Fibroblast of lung (primary cell): ENCODE results near the gene MADCAM1. TPM values are rescaled to one million over a fixed set of nuclear protein-coding genes. Genes with fewer than 3 reads are reported as not detected.

ENCODE experiments used
- DNase-seq, 2 donors: peaks; one replicate each; pipeline versions ENCODE4 v3.0.0 to v3.0.0-alpha.2; 2010; ENCODE audit warnings: low read depth in 2 of 2
- H2AFZ ChIP-seq: 2 replicates; pipeline ENCODE4 v1.5.1; 2012; ENCODE audit warnings: low read length, control low read depth, inconsistent platforms
- H3K27ac ChIP-seq: 2 replicates; pipeline ENCODE4 v1.5.1; 2011; ENCODE audit warnings: low read length, control low read depth; ENCODE audit not compliant: insufficient read depth
- H3K27me3 ChIP-seq: 2 replicates; pipeline ENCODE4 v1.5.1; 2011; ENCODE audit warnings: mild to moderate bottlenecking, low read length; ENCODE audit not compliant: control insufficient read depth, insufficient read depth
- H3K36me3 ChIP-seq: 2 replicates; pipeline ENCODE4 v1.5.1; 2011; ENCODE audit warnings: low read length; ENCODE audit not compliant: control insufficient read depth, insufficient read depth
- H3K4me1 ChIP-seq: 2 replicates; pipeline ENCODE4 v1.5.1; 2011; ENCODE audit warnings: low read length; ENCODE audit not compliant: control insufficient read depth, insufficient read depth; ENCODE audit errors: extremely low read depth
- H3K4me2 ChIP-seq: 2 replicates; pipeline ENCODE4 v1.5.1; 2011; ENCODE audit warnings: low read length, control low read depth; ENCODE audit not compliant: insufficient read depth; ENCODE audit errors: extremely low read depth
- H3K4me3 ChIP-seq, 4 experiments: fragments of 200-600 bp in 1 of 4; sonication (generic) in 1 of 4; replicated peaks in 1 of 4; 2 replicates each; pipeline ENCODE4 v1.5.1; 2011 to 2016; ENCODE audit warnings: low read length in 4 of 4, low read depth in 3 of 4, mild to moderate bottlenecking in 3 of 4, control low read depth in 2 of 4, inconsistent platforms in 1 of 4, mixed read lengths in 1 of 4; ENCODE audit not compliant: insufficient read depth in 1 of 4; ENCODE audit errors: control extremely low read depth in 1 of 4
- H3K79me2 ChIP-seq: 2 replicates; pipeline ENCODE4 v1.5.1; 2012; ENCODE audit warnings: mild to moderate bottlenecking, low read length, inconsistent platforms; ENCODE audit not compliant: control insufficient read depth, insufficient read depth
- H3K9ac ChIP-seq: 2 replicates; pipeline ENCODE4 v1.5.1; 2011; ENCODE audit warnings: mild to moderate bottlenecking, low read length, control low read depth; ENCODE audit not compliant: insufficient read depth
- H3K9me3 ChIP-seq: 2 replicates; pipeline ENCODE4 v1.5.1; 2012; ENCODE audit warnings: low read depth, low read length; ENCODE audit not compliant: control insufficient read depth, insufficient read depth
- H4K20me1 ChIP-seq: 2 replicates; pipeline ENCODE4 v1.5.1; 2011; ENCODE audit warnings: low read length; ENCODE audit not compliant: control insufficient read depth, insufficient read depth; ENCODE audit errors: extremely low read depth
- EZH2 ChIP-seq: IDR thresholded peaks from 2 replicates; pipeline ENCODE4 v1.5.1; 2012; ENCODE audit warnings: low read length, control low read depth, mild to moderate bottlenecking; ENCODE audit errors: missing control alignments
- polyA plus RNA-seq, 2 donors: library from polyadenylated mRNA; depleted of rRNA in 1 of 2; stranded (reverse) in 1 of 2; unstranded in 1 of 2; fragments of >200 nt; gene quantifications; 2 replicates each; pipeline ENCODE4 v1.2.1, GENCODE V29; 2011 to 2012; ENCODE audit warnings: missing spikeins in 1 of 2
- total RNA-seq: library from RNA; depleted of rRNA; stranded (reverse); fragments of >200 nt; gene quantifications from 2 replicates; pipeline ENCODE4 v1.2.1, GENCODE V29; 2014
- TF ChIP-seq, protein P1 (sequence below), 2 donors: IDR thresholded peaks in 1 of 2; conservative IDR thresholded peaks in 1 of 2; 1 replicate in 1 of 2; 2 replicates in 1 of 2; pipeline ENCODE4 v1.5.1; 2011 to 2012; ENCODE audit warnings: low read length in 2 of 2, control low read depth in 1 of 2, inconsistent platforms in 1 of 2, low read depth in 1 of 2, mild to moderate bottlenecking in 1 of 2

The MADCAM1 gene
- total and polyA plus RNA-seq, 2 donors (not counting 1 experiment from before 2014, with no cell fraction given): 0.17 TPM; not detected in 1

DNA sequence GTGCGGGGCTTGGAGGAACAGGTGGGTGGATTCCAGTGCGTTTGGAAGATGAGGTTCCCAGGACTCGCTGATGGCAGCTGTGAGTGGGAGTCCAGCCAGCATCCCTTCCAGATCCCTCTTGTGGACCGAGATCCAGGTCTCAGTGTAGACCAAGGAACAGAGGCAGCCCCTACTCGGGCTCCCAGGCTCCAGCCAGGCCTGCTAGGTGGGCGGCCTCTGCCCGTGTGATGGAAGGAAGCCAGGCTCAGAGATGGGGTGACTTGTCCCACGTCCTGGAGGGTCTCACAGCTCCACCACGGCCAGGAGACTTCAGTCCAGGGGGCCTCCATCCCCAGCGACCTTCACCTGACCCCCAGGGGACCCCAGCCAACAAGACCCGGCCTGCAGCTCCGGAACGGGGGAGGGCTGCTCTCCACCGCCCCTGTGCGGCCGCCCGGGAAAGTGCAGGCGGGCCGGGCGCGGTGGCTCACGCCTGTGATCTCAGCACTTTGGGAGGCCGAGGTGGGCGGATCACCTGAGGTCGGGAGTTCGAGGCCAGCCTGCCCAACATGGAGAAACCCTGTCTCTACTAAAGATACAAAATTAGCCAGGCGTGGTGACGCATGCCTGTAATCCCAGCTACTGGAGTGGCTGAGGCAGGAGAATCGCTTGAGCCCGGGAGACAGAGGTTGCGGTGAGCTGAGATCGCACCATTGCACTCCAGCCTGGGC lies 729 bp upstream of the MADCAM1 start:
- Histone ChIP-seq H3K4me1 (no peaks in the 10 kb centered on the region), H3K27ac (no peak overlapping the region), H2AFZ (no peak overlapping the region), H3K9ac (no peak overlapping the region), H4K20me1 (no peaks in the 10 kb centered on the region), H3K36me3 (no peaks in the 10 kb centered on the region), H3K79me2 (no peaks in the 10 kb centered on the region), H3K4me2 (no peak overlapping the region), H3K4me3 (no peak overlapping the region), H3K9me3 (no peaks in the 10 kb centered on the region), H3K27me3 (peaks cover 14% of the 10 kb centered on the region)
- TF ChIP-seq, protein P1, sequence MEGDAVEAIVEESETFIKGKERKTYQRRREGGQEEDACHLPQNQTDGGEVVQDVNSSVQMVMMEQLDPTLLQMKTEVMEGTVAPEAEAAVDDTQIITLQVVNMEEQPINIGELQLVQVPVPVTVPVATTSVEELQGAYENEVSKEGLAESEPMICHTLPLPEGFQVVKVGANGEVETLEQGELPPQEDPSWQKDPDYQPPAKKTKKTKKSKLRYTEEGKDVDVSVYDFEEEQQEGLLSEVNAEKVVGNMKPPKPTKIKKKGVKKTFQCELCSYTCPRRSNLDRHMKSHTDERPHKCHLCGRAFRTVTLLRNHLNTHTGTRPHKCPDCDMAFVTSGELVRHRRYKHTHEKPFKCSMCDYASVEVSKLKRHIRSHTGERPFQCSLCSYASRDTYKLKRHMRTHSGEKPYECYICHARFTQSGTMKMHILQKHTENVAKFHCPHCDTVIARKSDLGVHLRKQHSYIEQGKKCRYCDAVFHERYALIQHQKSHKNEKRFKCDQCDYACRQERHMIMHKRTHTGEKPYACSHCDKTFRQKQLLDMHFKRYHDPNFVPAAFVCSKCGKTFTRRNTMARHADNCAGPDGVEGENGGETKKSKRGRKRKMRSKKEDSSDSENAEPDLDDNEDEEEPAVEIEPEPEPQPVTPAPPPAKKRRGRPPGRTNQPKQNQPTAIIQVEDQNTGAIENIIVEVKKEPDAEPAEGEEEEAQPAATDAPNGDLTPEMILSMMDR (conservative IDR thresholded peaks at IDR 0.05 in 1 of 2, IDR thresholded peaks at IDR 0.05 in 1 of 2; ENCODE audit: low read depth in 1 of 2, low read length in 2 of 2): peak; percentile 56 to 62
- no peak for TF ChIP-seq EZH2
- peak; percentile 20 to 36 for DNase-seq

GRCh38 chr19:496986-497385 lies 700 bp downstream of the MADCAM1 start:
- no peaks in the 10 kb centered on the region for H3K36me3 ChIP-seq
- no peak for DNase-seq
- no peak for TF ChIP-seq EZH2
- TF ChIP-seq, protein P1 (conservative IDR thresholded peaks at IDR 0.05 in 1 of 2, IDR thresholded peaks at IDR 0.05 in 1 of 2; ENCODE audit: low read depth in 1 of 2, low read length in 2 of 2): no peak

DNA sequence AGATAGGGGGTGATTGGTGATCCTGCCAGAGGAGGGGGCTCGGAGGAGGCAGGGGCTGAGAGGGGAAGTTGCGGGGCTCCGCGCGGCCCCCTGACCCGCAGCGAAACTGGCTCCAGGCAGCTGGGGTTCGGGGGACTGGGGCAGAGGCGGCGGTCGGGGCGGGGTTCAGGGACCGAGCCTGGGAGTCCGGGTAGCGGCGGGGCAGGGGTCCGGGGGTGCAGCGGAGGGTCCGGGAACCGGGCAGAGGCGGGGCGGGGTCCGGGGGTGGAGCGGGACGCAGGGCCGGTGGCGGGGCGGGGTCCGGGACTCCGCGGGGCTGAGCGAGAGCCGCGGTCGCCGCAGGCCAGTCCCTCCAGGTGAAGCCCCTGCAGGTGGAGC lies 1.2 kb downstream of the MADCAM1 start:
- no peaks in the 10 kb centered on the region for H3K36me3 ChIP-seq
- H3K4me2 ChIP-seq: peak overlapping the region; percentile 25
- H4K20me1 ChIP-seq: no peaks in the 10 kb centered on the region
- H2AFZ ChIP-seq: no peak overlapping the region
- no peak overlapping the region for H3K9ac ChIP-seq
- peaks cover 14% of the 10 kb centered on the region for H3K27me3 ChIP-seq
- no peak for DNase-seq
- H3K9me3 ChIP-seq: no peaks in the 10 kb centered on the region
- TF ChIP-seq EZH2: no peak
- TF ChIP-seq, protein P1 (conservative IDR thresholded peaks at IDR 0.05 in 1 of 2, IDR thresholded peaks at IDR 0.05 in 1 of 2; ENCODE audit: low read depth in 1 of 2, low read length in 2 of 2): no peak
- H3K4me3 ChIP-seq: no peak overlapping the region
- H3K79me2 ChIP-seq: no peaks in the 10 kb centered on the region
- H3K27ac ChIP-seq: no peak overlapping the region
- no peaks in the 10 kb centered on the region for H3K4me1 ChIP-seq

More at GRCh38 chr19:496986-497385, 700 bp downstream of the MADCAM1 start:
- H3K4me1 ChIP-seq: no peaks in the 10 kb centered on the region
- no peak overlapping the region for H3K4me3 ChIP-seq
- no peak overlapping the region for H3K27ac ChIP-seq
- H3K9me3 ChIP-seq: no peaks in the 10 kb centered on the region
- peaks cover 14% of the 10 kb centered on the region for H3K27me3 ChIP-seq
- H2AFZ ChIP-seq: no peak overlapping the region
- H3K79me2 ChIP-seq: no peaks in the 10 kb centered on the region
- H4K20me1 ChIP-seq: no peaks in the 10 kb centered on the region
- no peak overlapping the region for H3K4me2 ChIP-seq
- H3K9ac ChIP-seq: no peak overlapping the region
